ENCODE measurements around the gene SMTN.
A peak's percentile ranks its signal among the peaks of the same experiment; 100 is the strongest.

The SMTN gene

GRCh38 chr22:31097941-31098631, 17.0 kb downstream of the SMTN start:
- no peak overlapping the region for H3K27ac ChIP-seq
- TF ChIP-seq CTCF (IDR thresholded peaks at IDR 0.05; ENCODE audit: low read depth, low read length, missing control alignments) = no peak
- H3K4me3 ChIP-seq (ENCODE audit: low read depth, low read length) = no peak overlapping the region
- no peaks in the 10 kb centered on the region for H3K27me3 ChIP-seq (replicated peaks)
- peaks cover 91% of the 10 kb centered on the region for H3K36me3 ChIP-seq (replicated peaks)
- DNase-seq = no peak
- in situ Hi-C loops (cut with HindIII; ENCODE audit: low pct_ligation_motif_present, low sequenced_read_pairs) = no loop called here

GRCh38 chr22:31098632-31099110, 17.6 kb downstream of the SMTN start:
- no peak for DNase-seq
- in situ Hi-C loops (cut with HindIII; ENCODE audit: low pct_ligation_motif_present, low sequenced_read_pairs) = no loop called here
- Histone ChIP-seq H3K36me3 (replicated peaks) (peaks cover 87% of the 10 kb centered on the region), H3K27me3 (replicated peaks) (no peaks in the 10 kb centered on the region), H3K27ac (no peak overlapping the region), H3K4me3 (ENCODE audit: low read depth, low read length) (no peak overlapping the region)
- TF ChIP-seq CTCF (IDR thresholded peaks at IDR 0.05; ENCODE audit: low read depth, low read length, missing control alignments) = peak; percentile 9

- TF ChIP-seq CTCF (IDR thresholded peaks at IDR 0.05; ENCODE audit: low read depth, low read length, missing control alignments) = no peak
- no peaks in the 10 kb centered on the region for H3K27me3 ChIP-seq (replicated peaks)
- H3K4me3 ChIP-seq (ENCODE audit: low read depth, low read length) = no peak overlapping the region
- no peak overlapping the region for H3K27ac ChIP-seq
- in situ Hi-C loops (cut with HindIII; ENCODE audit: low pct_ligation_motif_present, low sequenced_read_pairs) = no loop called here
- H3K36me3 ChIP-seq (replicated peaks) = peaks cover 85% of the 10 kb centered on the region
- no peak for DNase-seq
Observed at GRCh38 chr22:31099386-31099785, 18.3 kb downstream of the SMTN start.

GRCh38 chr22:31099841-31100761, 19.0 kb downstream of the SMTN start:
- Histone ChIP-seq H3K27ac (no peak overlapping the region), H3K36me3 (replicated peaks) (peaks cover 83% of the 10 kb centered on the region), H3K4me3 (ENCODE audit: low read depth, low read length) (no peak overlapping the region), H3K27me3 (replicated peaks) (no peaks in the 10 kb centered on the region)
- in situ Hi-C loops (cut with HindIII; ENCODE audit: low pct_ligation_motif_present, low sequenced_read_pairs) = no loop called here
- TF ChIP-seq CTCF (IDR thresholded peaks at IDR 0.05; ENCODE audit: low read depth, low read length, missing control alignments) = no peak
- no peak for DNase-seq

- H3K4me3 ChIP-seq (ENCODE audit: low read depth, low read length) = no peak overlapping the region
- no peak overlapping the region for H3K27ac ChIP-seq
- H3K36me3 ChIP-seq (replicated peaks) = peaks cover 82% of the 10 kb centered on the region
- in situ Hi-C loops (cut with HindIII; ENCODE audit: low pct_ligation_motif_present, low sequenced_read_pairs) = no loop called here
- DNase-seq = no peak
- H3K27me3 ChIP-seq (replicated peaks) = no peaks in the 10 kb centered on the region
- TF ChIP-seq CTCF (IDR thresholded peaks at IDR 0.05; ENCODE audit: low read depth, low read length, missing control alignments) = no peak
Observed at GRCh38 chr22:31100762-31101525, 19.8 kb downstream of the SMTN start.

Measured in brain microvascular endothelial cell (primary cell).